Retinal pigment epithelial cell (primary cell): Measurements from ENCODE around the gene FBXO17.
"Not testable (repeated sequence)": the region's sequence is repeated elsewhere in the genome, so short reads cannot be mapped to it uniquely, and the experiment has no call there.

ENCODE experiments used
- DNase-seq: peaks from one replicate; pipeline ENCODE4 v3.0.0-alpha.2; 2010; ENCODE audit warnings: low read depth
- H3K4me3 ChIP-seq: 2 replicates; pipeline ENCODE4 v1.5.1; 2011; ENCODE audit warnings: mild to moderate bottlenecking, low read length, control low read depth, moderate library complexity
- TF ChIP-seq, protein P1 (sequence below): conservative IDR thresholded peaks from 2 replicates; pipeline ENCODE4 v1.5.1; 2011; ENCODE audit warnings: low read depth, low read length, control low read depth, inconsistent platforms

Gene FBXO17

DNA sequence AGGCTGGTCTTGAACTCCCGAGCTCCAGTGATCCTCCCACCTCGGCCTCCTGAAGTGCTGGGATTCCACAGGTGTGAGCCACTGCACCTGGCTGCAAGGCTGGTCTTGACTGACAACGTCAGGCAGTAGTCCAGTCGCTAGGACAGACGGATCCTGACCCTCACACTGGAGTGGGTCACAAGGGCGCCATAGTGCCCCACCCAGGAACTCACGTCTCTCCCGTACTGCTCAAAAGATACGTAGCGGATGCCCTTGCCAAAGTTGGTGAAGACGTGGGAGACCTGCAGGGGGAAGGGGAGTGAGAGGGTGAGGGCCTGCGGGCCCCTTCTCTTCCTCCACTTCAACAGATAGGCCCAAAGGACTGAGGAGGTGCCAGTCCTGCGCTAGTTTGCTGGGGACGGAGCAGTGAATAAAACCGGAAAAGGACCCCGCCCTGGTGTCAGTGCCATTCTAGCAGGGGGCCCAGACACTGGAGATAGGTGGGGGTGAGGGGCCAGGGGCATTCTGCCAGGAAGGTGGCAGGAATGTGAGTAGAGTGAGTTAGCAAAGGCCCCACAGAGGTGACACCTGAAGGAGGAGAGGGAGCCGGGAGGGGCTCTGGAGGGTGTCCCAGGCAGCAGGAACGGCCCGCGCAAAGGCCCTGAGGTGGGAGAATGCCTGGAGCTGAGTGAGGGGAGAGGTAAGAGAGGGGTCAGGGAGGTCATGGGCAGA, 32.9 kb downstream of the FBXO17 start:
- DNase-seq, result no peak
- TF ChIP-seq, protein P1, sequence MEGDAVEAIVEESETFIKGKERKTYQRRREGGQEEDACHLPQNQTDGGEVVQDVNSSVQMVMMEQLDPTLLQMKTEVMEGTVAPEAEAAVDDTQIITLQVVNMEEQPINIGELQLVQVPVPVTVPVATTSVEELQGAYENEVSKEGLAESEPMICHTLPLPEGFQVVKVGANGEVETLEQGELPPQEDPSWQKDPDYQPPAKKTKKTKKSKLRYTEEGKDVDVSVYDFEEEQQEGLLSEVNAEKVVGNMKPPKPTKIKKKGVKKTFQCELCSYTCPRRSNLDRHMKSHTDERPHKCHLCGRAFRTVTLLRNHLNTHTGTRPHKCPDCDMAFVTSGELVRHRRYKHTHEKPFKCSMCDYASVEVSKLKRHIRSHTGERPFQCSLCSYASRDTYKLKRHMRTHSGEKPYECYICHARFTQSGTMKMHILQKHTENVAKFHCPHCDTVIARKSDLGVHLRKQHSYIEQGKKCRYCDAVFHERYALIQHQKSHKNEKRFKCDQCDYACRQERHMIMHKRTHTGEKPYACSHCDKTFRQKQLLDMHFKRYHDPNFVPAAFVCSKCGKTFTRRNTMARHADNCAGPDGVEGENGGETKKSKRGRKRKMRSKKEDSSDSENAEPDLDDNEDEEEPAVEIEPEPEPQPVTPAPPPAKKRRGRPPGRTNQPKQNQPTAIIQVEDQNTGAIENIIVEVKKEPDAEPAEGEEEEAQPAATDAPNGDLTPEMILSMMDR, result no peak
- no peak overlapping the region for H3K4me3 ChIP-seq

DNA sequence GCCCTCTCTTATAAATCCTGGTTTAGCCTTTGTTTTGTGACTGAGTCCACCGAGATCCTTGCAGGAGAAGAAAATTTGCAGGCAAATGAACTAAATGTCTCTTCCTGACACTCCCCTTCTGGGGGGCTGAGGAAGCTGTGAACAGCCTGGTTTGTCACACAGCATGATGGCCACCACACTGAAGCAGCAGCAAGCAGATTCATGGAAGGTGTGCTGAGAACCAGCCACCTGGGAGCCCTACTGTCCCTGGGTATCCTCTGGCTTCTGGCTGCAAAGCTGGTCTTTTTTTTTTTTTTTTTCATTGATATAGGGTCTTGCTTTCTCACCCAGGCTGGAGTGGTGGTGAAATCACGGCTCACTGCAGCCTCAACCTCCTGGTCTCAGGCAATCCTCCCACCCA, 33.6 kb downstream of the FBXO17 start:
- DNase-seq, result no peak
- TF ChIP-seq, protein P1, result no peak
- no peak overlapping the region for H3K4me3 ChIP-seq

DNA sequence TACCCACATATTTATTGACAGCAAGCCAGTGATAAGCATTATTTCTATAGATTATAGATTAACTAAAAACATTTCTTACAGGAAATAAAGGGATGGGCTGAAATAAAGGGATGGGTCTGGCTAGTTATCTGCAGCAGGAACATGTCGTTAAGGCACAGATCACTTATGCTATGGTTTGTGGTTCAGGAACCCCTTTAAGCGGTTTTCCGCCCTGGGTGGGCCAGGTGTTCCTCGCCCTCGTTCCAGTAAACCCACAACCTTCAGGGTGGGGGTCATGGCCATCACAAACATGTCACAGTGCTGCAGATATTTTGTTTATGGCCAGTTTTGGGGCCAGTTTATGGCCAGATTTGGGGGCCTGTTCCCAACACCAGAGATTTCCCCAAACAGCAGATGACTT, 34.1 kb downstream of the FBXO17 start:
- not testable (repeated sequence) for H3K4me3 ChIP-seq, DNase-seq

DNA sequence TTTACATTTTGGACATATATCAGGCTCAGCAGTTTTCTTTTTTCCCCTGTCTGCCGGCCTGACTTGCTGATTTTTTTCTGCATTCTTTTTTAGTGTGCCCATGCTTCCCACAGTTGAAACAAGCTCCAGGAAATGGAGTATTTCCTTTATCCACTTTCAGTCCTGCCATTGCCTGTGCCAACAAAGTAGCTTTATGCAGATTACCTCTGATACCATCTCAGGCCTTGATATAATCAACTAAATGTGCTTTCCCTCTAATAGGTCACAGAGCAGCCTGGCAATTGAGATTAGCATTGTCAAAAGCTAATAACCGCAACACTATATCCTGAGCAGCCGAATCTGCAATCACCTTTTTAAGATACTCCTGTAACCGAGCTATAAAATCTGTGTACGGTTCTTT, 35.6 kb downstream of the FBXO17 start:
- no peak for DNase-seq
- H3K4me3 ChIP-seq, result no peak overlapping the region
- TF ChIP-seq, protein P1, result no peak

DNA sequence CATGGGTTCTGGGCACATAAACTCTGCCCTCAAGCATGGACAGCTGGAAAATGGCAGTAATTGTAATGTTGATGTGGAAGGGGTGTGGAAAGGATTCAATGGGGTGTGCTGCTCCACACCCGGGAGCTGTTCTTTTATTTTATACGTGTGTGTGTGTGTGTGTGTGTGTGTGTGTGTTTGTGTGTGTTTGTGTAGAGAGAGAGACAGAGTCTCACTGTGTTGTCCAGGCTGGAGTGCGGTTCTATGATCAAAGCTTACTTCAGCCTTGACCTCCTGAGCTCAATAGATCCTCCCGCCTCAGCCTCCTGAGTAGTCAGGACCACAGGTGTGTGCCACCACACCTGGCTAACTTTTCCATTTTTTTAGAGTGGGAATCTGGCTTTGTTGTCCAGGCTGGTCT, 42.0 kb downstream of the FBXO17 start:
- TF ChIP-seq, protein P1, result no peak
- no peak for DNase-seq
- H3K4me3 ChIP-seq, result no peak overlapping the region

DNA sequence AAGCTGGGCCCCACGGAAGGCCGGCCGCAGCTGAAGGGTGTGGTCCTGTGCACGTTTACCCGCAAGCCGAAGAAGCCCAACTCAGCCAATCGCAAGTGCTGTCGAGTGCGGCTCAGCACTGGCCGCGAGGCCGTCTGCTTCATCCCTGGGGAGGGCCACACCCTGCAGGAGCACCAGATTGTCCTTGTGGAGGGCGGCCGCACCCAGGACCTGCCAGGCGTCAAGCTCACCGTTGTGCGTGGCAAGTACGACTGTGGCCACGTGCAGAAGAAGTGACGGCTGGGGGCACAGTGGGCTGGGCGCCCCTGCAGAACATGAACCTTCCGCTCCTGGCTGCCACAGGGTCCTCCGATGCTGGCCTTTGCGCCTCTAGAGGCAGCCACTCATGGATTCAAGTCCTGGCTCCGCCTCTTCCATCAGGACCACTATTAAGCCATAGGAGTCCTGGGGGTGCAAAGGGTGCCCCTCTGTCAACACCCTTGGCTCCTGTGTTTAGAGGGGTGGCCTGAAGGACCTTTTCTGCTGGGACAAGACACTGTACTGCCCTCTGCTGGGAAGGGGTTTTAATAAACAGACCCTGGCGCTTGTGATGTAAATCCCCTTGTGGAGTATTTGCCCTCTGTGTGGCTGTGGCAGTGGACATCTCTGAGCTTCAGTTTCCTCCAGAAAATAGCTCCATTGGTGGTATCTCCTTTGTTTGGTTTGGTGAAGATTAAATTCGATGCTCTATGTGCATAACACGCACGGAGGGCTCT, 42.9 kb downstream of the FBXO17 start:
- DNase-seq, result no peak
- TF ChIP-seq, protein P1, result peak; percentile 55
- no peak overlapping the region for H3K4me3 ChIP-seq

DNA sequence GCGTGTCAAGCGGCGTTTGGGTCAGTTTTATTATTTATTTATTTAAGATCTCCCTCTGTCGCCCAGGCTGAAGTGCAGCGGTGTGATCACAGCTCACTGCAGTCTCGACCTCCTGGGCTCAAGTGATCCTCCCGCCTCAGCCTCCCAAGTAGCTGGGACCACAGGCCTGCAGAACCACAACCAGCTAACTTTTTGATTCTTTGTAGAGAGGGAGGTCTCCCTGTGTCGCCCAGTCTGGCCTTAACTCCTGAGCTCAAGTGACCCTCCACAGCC, 44.1 kb downstream of the FBXO17 start:
- TF ChIP-seq, protein P1, result no peak
- DNase-seq, result no peak
- H3K4me3 ChIP-seq, result peak overlapping the region; percentile 95
